Measurements from ENCODE around the gene XIRP2. TPM values are rescaled to one million over a fixed set of nuclear protein-coding genes. Genes with fewer than 3 reads are reported as not detected.

XIRP2 gene
- total and polyA plus RNA-seq, 2 of the 8 experiments (the other 6 are each of a cell fraction or from before 2014, with no cell fraction given): 0.11 TPM; not detected in 1

GRCh38 chr2:166984188-166984587, 95.9 kb downstream of the XIRP2 start (continued):
- TF ChIP-seq TEAD4 (IDR thresholded peaks at IDR 0.05; ENCODE audit: low read depth, low read length): no peak

DNA sequence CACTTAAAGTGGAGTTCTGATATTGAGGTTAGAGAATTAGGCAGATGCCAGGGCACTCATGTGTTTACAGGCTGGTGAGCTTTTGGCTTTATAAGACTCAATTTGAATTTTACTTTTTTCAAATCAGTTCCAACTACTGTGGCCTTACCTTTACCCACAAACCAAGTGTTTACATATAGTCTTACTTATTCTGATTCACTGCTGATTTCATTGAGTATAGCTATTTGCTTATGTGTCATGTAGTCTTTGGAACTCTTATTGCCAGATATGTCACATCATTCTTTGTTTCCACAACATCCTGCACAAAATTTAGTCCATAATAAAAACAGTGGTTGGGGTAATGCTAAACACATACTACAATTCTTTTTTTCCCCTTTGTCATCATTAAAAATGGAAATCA, 96.5 kb downstream of the XIRP2 start:
- Histone ChIP-seq H2BK12ac (ENCODE audit: low read depth, low read length) (no peak overlapping the region), H3K79me1 (ENCODE audit: low read depth, low read length) (no peaks in the 10 kb centered on the region), H3K4ac (replicated peaks; ENCODE audit: insufficient read length, low read depth, low read length) (no peak overlapping the region), H4K20me1 (replicated peaks in 1 of 2; ENCODE audit: control insufficient read depth in 1 of 2, insufficient read depth in 2 of 2, low read length in 2 of 2) (no peaks in the 10 kb centered on the region), H2AFZ (ENCODE audit: low read length) (no peak overlapping the region), H3K9ac (replicated peaks in 1 of 4; ENCODE audit: extremely low read depth in 1 of 4, low read depth in 3 of 4, low read length in 3 of 4) (no peak overlapping the region), H3K27me3 (replicated peaks in 1 of 4; ENCODE audit: control insufficient read depth in 3 of 4, extremely low read depth in 1 of 4, insufficient read depth in 3 of 4, low read length in 3 of 4) (no peaks in the 10 kb centered on the region), H2BK5ac (ENCODE audit: low read depth, low read length) (no peak overlapping the region), H3K27ac (ENCODE audit: low read depth, low read length) (no peak overlapping the region), H2BK120ac (replicated peaks; ENCODE audit: low read depth, low read length) (no peak overlapping the region), H3K4me1 (replicated peaks in 1 of 4; ENCODE audit: control insufficient read depth in 3 of 4, insufficient read depth in 4 of 4, low read length in 3 of 4) (peaks cover 0 to 4% (median 0%) of the 10 kb centered on the region in 4 experiments; a peak in 1 of 7 replicates), H3K4me2 (ENCODE audit: insufficient read depth in 1 of 2, low read depth in 2 of 2, low read length in 2 of 2) (no peak overlapping the region), H2AK5ac (ENCODE audit: low read depth, low read length) (no peak overlapping the region), H3K36me3 (ENCODE audit: control insufficient read depth in 2 of 4, insufficient read depth in 4 of 4, low read length in 3 of 4) (no peaks in the 10 kb centered on the region), H4K91ac (replicated peaks; ENCODE audit: insufficient read length, low read length) (no peak overlapping the region), H4K5ac (ENCODE audit: insufficient read length, low read depth, low read length) (no peak overlapping the region), H2BK20ac (ENCODE audit: low read length) (no peak overlapping the region), H3K56ac (replicated peaks; ENCODE audit: insufficient read length, low read depth, low read length) (no peak overlapping the region), H3K23ac (ENCODE audit: insufficient read length) (no peak overlapping the region), H4K8ac (ENCODE audit: extremely low read depth, insufficient read depth, low read length) (no peak overlapping the region), H3K18ac (ENCODE audit: extremely low read depth, low read length) (no peak overlapping the region), H3K14ac (ENCODE audit: insufficient read length) (no peak overlapping the region), H3K9me3 (ENCODE audit: insufficient read depth in 2 of 2, low read depth in 1 of 2, low read length in 1 of 2) (peaks cover 0 to 2% of the 10 kb centered on the region in 2 experiments; a peak in 1 of 4 replicates), H2BK15ac (ENCODE audit: low read length) (no peak overlapping the region), H3K4me3 (ENCODE audit: extremely low read depth in 1 of 4, insufficient read depth in 2 of 4, low read depth in 3 of 4, low read length in 4 of 4) (no peak overlapping the region), H3K79me2 (ENCODE audit: control insufficient read depth in 1 of 2, insufficient read depth in 2 of 2, low read length in 2 of 2) (no peaks in the 10 kb centered on the region), H3K23me2 (ENCODE audit: low read depth, low read length) (no peaks in the 10 kb centered on the region)
- FAIRE-seq (no peak), DNase-seq (ENCODE audit: low read depth in 1 of 2, low spot score in 2 of 2) (no peak)
- POLR2A ChIA-PET (ENCODE audit: partially characterized antibody): no interaction called here
- CTCF ChIA-PET (ENCODE audit: partially characterized antibody): no interaction called here
- no peak for TF ChIP-seq TBP (IDR thresholded peaks at IDR 0.05; ENCODE audit: low read depth, low read length)
- TF ChIP-seq TAF7 (optimal IDR thresholded peaks at IDR 0.05; ENCODE audit: borderline replicate concordance, low read depth, low read length): no peak
- TF ChIP-seq, protein P1, sequence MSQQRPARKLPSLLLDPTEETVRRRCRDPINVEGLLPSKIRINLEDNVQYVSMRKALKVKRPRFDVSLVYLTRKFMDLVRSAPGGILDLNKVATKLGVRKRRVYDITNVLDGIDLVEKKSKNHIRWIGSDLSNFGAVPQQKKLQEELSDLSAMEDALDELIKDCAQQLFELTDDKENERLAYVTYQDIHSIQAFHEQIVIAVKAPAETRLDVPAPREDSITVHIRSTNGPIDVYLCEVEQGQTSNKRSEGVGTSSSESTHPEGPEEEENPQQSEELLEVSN (IDR thresholded peaks at IDR 0.05): no peak
- no peak for TF ChIP-seq POLR2A (IDR thresholded peaks at IDR 0.05; ENCODE audit: control extremely low read depth in 1 of 2, low read depth in 2 of 2, low read length in 2 of 2)
- no peak for TF ChIP-seq SUZ12 (IDR thresholded peaks at IDR 0.05; ENCODE audit: low read length)
- TF ChIP-seq TCF12 (IDR thresholded peaks at IDR 0.05; ENCODE audit: low read depth, low read length): no peak
- no peak for TF ChIP-seq RNF2 (IDR thresholded peaks at IDR 0.05; ENCODE audit: borderline replicate concordance, low read depth, low read length, missing control alignments, poor library complexity, severe bottlenecking)

Measured in H1 (cell line).